Measurements from ENCODE around the gene GLYAT.

GLYAT gene

DNA sequence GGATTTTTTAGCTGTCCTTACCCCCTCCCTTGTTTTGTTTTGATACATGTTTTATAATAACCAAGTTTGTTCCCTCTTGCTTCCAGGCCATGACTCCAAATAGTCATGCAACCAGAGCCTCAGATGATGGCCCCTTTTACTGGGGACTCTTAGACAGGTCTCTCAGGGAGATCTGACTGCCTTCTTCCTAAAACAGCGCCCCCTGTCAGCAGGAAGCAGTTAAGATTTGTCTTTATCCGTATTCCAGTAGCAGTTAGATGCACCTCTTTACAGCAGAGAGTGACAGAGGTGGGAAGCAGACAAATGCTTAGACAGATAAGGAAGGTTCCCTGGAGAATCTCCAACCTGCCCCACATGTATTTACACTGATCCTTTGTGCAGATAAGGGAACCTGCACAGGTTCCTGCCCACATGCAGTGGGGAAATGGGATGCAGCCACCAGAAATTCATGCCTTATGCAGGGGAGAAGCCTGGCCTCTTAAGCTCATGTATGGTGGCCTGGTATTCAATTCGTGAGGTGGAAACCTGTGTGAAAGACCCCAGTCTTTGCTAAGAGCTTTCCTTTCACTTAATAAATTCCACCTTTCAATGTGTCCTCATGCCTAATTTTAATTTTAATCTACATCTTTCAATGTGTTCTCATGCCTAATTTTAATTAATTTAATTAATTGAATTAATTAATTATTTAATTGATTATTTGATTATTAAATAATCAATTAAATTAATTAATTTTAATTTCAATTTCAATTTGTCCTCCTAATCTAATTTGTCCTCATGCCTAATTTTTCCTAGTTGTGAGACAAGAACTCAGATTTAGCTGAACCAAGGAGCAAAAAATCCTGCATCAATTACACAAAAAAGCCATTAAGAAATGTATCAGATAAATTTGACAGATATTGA is 11.5 kb upstream of the GLYAT start:
- TF ChIP-seq, protein P1, sequence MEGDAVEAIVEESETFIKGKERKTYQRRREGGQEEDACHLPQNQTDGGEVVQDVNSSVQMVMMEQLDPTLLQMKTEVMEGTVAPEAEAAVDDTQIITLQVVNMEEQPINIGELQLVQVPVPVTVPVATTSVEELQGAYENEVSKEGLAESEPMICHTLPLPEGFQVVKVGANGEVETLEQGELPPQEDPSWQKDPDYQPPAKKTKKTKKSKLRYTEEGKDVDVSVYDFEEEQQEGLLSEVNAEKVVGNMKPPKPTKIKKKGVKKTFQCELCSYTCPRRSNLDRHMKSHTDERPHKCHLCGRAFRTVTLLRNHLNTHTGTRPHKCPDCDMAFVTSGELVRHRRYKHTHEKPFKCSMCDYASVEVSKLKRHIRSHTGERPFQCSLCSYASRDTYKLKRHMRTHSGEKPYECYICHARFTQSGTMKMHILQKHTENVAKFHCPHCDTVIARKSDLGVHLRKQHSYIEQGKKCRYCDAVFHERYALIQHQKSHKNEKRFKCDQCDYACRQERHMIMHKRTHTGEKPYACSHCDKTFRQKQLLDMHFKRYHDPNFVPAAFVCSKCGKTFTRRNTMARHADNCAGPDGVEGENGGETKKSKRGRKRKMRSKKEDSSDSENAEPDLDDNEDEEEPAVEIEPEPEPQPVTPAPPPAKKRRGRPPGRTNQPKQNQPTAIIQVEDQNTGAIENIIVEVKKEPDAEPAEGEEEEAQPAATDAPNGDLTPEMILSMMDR (conservative IDR thresholded peaks at IDR 0.05; ENCODE audit: low read length): no peak
- H3K4me3 ChIP-seq (ENCODE audit: low read length): no peak overlapping the region
- DNase-seq (ENCODE audit: low read depth): no peak

DNA sequence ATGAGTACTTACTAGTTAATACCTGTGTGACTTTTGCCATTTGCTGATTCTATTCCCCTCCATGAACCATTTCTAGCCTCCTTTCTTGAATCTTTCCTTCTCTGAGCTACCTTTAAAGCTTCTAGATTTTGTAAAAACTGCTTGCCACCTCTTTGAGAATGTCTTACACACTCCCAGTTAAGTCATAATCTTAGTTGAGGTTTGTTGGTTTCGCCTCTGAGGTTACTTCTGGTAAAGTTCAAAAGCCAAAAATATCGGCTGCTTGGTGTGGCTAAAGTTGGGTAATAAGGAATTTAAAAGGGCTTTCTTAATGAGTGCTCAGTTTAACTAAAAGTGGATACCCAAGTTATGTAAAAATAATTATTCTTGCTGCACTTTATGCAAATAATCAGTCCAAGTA is 10.4 kb upstream of the GLYAT start:
- TF ChIP-seq, protein P1 (conservative IDR thresholded peaks at IDR 0.05; ENCODE audit: low read length): no peak

DNA sequence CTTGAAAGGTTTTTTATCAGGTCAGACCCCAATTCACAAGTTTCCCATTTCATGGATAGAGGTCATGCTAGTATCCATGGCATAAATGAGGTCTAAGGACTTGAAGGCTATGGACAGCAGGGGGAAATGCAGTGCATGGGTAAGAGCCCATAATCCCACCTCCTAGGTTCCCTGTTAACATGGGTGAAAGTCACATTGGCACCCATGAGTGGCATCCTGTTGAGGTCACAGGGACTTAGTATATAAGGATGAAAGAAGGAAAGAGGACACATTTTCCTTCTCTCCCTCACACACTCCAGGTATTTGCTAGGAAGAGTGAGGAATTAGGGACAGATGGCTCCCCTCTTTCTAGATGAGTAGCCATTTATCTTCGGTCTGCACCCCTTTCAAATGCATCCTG is 9.4 kb upstream of the GLYAT start:
- TF ChIP-seq, protein P1 (conservative IDR thresholded peaks at IDR 0.05; ENCODE audit: low read length): no peak
- no peak for DNase-seq (ENCODE audit: low read depth)
- no peak overlapping the region for H3K4me3 ChIP-seq (ENCODE audit: low read length)

More for the DNA sequence above, 10.4 kb upstream of the GLYAT start:
- no peak overlapping the region for H3K4me3 ChIP-seq (ENCODE audit: low read length)
- DNase-seq (ENCODE audit: low read depth): no peak

DNA sequence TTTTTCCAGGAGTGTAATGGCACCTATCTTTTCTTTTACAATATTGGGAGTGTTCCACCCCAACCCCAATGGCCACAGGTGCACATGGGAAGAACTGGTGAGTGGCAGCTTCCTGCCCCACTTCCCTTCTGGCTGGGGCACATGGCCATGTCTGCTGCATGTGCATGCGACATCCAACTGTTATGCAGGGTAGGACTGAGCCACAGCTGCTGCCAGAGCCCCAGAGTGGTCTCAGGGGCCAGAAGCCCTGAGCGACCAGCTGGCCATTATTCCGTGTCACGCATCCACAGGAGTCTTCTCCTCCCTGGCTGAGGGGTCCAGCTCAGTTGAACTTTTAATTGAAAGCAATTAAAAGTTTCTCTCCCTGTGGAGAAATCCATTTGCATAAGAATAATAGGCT is 8.7 kb upstream of the GLYAT start:
- TF ChIP-seq, protein P1 (conservative IDR thresholded peaks at IDR 0.05; ENCODE audit: low read length): no peak
- DNase-seq (ENCODE audit: low read depth): no peak
- no peak overlapping the region for H3K4me3 ChIP-seq (ENCODE audit: low read length)

DNA sequence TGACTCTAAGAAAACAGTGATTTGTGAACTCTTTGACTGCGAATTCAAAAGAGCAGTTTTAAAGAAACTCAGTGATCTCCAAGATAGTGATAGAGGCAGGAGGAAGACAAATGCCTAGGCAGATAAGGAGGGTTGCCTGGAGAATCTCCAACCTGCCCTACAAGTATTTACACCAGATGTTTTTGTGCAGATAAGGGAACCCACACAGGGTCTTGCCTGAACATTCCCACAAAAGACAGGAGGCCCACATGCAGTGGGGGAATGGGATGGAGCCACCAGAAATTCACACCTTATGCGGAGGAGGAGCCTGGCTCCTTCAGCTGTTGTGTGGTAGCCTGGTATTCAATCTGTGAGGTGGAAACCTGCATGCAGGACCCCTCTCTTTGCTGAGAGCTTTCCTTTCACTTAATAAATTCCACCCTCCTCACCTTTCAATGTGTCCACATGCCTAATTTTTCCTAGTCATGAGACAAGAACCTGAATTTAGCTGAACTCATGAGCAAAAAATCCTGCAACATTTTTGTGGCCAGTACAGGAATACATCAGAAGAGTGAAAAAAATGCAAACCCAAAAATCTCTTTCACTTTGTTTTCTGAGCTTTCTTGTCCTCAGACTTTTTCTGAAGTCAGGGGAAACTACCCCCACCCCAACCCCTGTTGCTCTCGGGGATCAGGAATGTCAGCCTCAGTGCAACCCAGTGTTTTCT is 8.1 kb upstream of the GLYAT start:
- TF ChIP-seq, protein P1 (conservative IDR thresholded peaks at IDR 0.05; ENCODE audit: low read length): no peak
- peak; percentile 63 for DNase-seq (ENCODE audit: low read depth)
- no peak overlapping the region for H3K4me3 ChIP-seq (ENCODE audit: low read length)

DNA sequence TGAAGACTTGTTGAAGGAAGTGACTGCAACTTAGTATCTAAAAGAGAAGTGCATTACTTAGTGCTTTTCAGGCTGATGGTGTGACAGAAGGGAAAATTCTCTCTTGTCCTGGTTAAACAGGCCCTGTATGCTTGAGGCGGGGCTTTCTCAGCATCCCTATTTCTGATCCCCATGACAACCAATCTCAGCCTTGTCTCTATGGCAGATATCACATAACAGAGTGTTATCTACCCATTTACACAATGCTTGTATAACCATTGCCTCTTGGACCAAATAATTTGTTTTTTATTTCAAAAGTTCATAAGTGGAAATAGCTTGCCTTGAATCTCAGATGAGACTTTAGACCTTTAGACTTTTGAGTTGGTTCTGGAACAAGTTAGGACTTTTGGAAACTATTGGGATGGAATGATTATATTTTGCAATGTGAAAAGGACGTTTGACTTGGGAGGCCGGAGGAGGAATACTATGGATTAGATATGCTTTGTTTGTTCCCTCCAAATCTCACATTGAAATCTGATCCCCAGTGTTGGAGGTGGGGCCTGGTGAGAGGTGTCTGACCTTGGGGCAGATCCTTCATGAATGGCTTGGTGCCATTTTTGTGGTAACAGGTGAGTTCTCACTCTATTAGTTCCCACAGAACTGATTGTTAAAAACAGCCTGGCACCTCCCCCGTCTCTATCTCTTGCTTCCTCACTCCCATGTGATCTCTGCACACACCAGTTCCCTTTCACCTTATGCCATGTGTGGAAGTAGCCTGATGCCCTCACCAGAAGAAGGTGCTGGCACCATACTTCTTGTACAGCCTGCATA is 3.1 kb upstream of the GLYAT start:
- TF ChIP-seq, protein P1 (conservative IDR thresholded peaks at IDR 0.05; ENCODE audit: low read length): no peak
- no peak for DNase-seq (ENCODE audit: low read depth)
- no peak overlapping the region for H3K4me3 ChIP-seq (ENCODE audit: low read length)
